ENCODE measurements around the gene SATB1. TPM values are rescaled to one million over a fixed set of nuclear protein-coding genes. Genes with fewer than 3 reads are reported as not detected.
A peak's percentile ranks its signal among the peaks of the same experiment; 100 is the strongest.

Gene SATB1
- total and polyA plus RNA-seq, 2 of the 8 experiments (the other 6 are each of a cell fraction or from before 2014, with no cell fraction given), result 18.8 to 28.0 TPM

DNA sequence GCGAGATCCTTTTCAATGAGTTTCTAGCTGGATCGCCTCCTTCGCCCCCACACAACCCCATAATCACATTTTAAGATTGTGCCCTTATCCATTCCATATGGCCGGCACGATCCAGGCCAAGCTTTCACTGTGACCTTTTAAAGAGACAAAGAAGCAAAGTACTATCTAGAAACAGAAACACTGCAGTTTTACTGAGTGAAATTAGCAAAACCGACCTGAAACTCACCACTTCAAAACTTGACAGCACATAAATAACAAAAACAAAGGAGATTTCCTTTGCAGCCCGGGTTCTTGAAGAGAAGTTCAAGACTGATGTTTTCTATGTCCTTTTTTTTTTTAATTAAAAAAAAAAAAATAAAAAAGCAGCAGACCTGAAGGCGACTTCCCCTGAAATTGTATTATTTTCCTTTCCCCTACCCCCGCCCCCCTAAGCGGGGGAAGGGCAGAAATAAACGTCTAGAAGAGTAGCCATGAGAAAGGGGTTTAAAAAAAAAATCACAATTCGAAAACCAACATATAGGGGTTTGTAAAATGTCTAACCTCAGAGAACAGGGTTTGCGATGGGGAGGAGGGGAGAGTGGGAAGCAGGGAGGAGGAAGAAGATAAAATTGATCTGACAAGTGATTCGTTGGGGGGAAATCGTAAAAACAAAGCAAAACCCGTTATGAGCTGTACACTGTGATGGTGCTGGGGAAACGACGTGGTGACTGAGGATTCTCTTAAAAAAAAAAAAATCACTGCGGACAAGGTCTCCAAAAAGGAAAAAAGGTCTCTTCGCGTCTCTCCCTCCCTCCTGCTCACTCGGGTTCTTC, 1.5 kb downstream of the SATB1 start:
- H4K8ac ChIP-seq (ENCODE audit: extremely low read depth, insufficient read depth, low read length), result no peak overlapping the region
- no peaks in the 10 kb centered on the region for H3K9me3 ChIP-seq (ENCODE audit: insufficient read depth in 2 of 2, low read depth in 1 of 2, low read length in 1 of 2)
- FAIRE-seq (peak; percentile 88), DNase-seq (ENCODE audit: low read depth in 1 of 2, low spot score in 2 of 2) (peak in 1 of 2 experiments; percentile 69)
- H3K18ac ChIP-seq (ENCODE audit: extremely low read depth, low read length), result no peak overlapping the region; the same call in 1 of the 2 replicates
- peak overlapping the region; percentile 12; the same call in 1 of the 2 replicates for H2AFZ ChIP-seq (ENCODE audit: low read length)
- peaks cover 0 to 10% (median 3%) of the 10 kb centered on the region in 4 experiments; a peak in 3 of 7 replicates for H3K4me1 ChIP-seq (replicated peaks in 1 of 4; ENCODE audit: control insufficient read depth in 3 of 4, insufficient read depth in 4 of 4, low read length in 3 of 4)
- 3% methylated on average over 22 of the region's 22 CpGs; no CpG with 5 or more reads in 1 of the 2 experiments for WGBS, 2 experiments (ENCODE audit: extremely low coverage in 1 of 2, insufficient coverage in 1 of 2, insufficient read length in 1 of 2, insufficient replicate concordance in 2 of 2, low coverage in 1 of 2, low lambda C conversion rate in 2 of 2, missing lambda C conversion rate in 1 of 2)
- H3K27ac ChIP-seq (ENCODE audit: low read depth, low read length), result no peak overlapping the region
- H2BK5ac ChIP-seq (ENCODE audit: low read depth, low read length), result no peak overlapping the region; the same call in 1 of the 2 replicates
- H3K79me2 ChIP-seq (ENCODE audit: control insufficient read depth in 1 of 2, insufficient read depth in 2 of 2, low read length in 2 of 2), result peaks cover 0 to 14% of the 10 kb centered on the region in 2 experiments; a peak in 2 of 4 replicates
- H3K23me2 ChIP-seq (ENCODE audit: low read depth, low read length), result peaks cover 12% of the 10 kb centered on the region; the same call in 1 of the 2 replicates
- no peaks in the 10 kb centered on the region for H4K20me1 ChIP-seq (replicated peaks in 1 of 2; ENCODE audit: control insufficient read depth in 1 of 2, insufficient read depth in 2 of 2, low read length in 2 of 2)
- peak overlapping the region in 2 of 4 experiments; percentile 13 to 57; a peak in 5 of 7 replicates for H3K9ac ChIP-seq (replicated peaks in 1 of 4; ENCODE audit: extremely low read depth in 1 of 4, low read depth in 3 of 4, low read length in 3 of 4)
- H2BK12ac ChIP-seq (ENCODE audit: low read depth, low read length), result no peak overlapping the region
- no peak overlapping the region for H2AK5ac ChIP-seq (ENCODE audit: low read depth, low read length)
- no peak overlapping the region for H2BK20ac ChIP-seq (ENCODE audit: low read length)
- H3K4me3 ChIP-seq (ENCODE audit: extremely low read depth in 1 of 4, insufficient read depth in 2 of 4, low read depth in 3 of 4, low read length in 4 of 4), result peak overlapping the region; percentile 85 to 99 (median 90)
- H4K91ac ChIP-seq (replicated peaks; ENCODE audit: insufficient read length, low read length), result no peak overlapping the region
- CTCF ChIA-PET (ENCODE audit: partially characterized antibody), result interaction anchor here (0.6 to 1.2 kb wide), 3 partner anchors 21 to 471 kb away, joined by 3 read pairs; no protein-coding TSS in a partner anchor
- H2BK120ac ChIP-seq (replicated peaks; ENCODE audit: low read depth, low read length), result no peak overlapping the region
- no peaks in the 10 kb centered on the region for H3K79me1 ChIP-seq (ENCODE audit: low read depth, low read length)
- H3K36me3 ChIP-seq (ENCODE audit: control insufficient read depth in 2 of 4, insufficient read depth in 4 of 4, low read length in 3 of 4), result peaks cover 0 to 13% (median 1%) of the 10 kb centered on the region in 4 experiments; a peak in 3 of 8 replicates
- H3K14ac ChIP-seq (ENCODE audit: insufficient read length), result no peak overlapping the region
- no peak overlapping the region for H3K56ac ChIP-seq (replicated peaks; ENCODE audit: insufficient read length, low read depth, low read length)
- TF ChIP-seq YY1 (IDR thresholded peaks at IDR 0.05; ENCODE audit: low read depth, low read length), result peak; percentile 55; the same call in 1 of the 2 replicates
- no peak for TF ChIP-seq CREB1 (IDR thresholded peaks at IDR 0.05)
- TF ChIP-seq SIN3A (conservative IDR thresholded peaks at IDR 0.05 in 1 of 2, IDR thresholded peaks at IDR 0.05 in 1 of 2; ENCODE audit: low read depth in 1 of 2, low read length in 2 of 2), result peak; percentile 30 to 80; a peak in 2 of 4 replicates
- TF ChIP-seq CEBPB (IDR thresholded peaks at IDR 0.05; ENCODE audit: low read depth, low read length), result no peak
- no peak for TF ChIP-seq SP4 (IDR thresholded peaks at IDR 0.05; ENCODE audit: low read length)
- TF ChIP-seq RFX5 (IDR thresholded peaks at IDR 0.05; ENCODE audit: borderline replicate concordance, low read depth, low read length), result no peak
- 0 out of 2 replicates have a peak, but pooled peaks have one; percentile 41 for TF ChIP-seq EGR1 (IDR thresholded peaks at IDR 0.05; ENCODE audit: borderline replicate concordance, low read depth, low read length)
- TF ChIP-seq SP1 (IDR thresholded peaks at IDR 0.05; ENCODE audit: low read depth, low read length), result peak; percentile 97
- H3K4ac ChIP-seq (replicated peaks; ENCODE audit: insufficient read length, low read depth, low read length), result no peak overlapping the region
- no peak overlapping the region for H4K5ac ChIP-seq (ENCODE audit: insufficient read length, low read depth, low read length)
- H3K27me3 ChIP-seq (replicated peaks in 1 of 4; ENCODE audit: control insufficient read depth in 3 of 4, extremely low read depth in 1 of 4, insufficient read depth in 3 of 4, low read length in 3 of 4), result no peaks in the 10 kb centered on the region
- H3K4me2 ChIP-seq (ENCODE audit: insufficient read depth in 1 of 2, low read depth in 2 of 2, low read length in 2 of 2), result peak overlapping the region; percentile 92 to 97
- POLR2A ChIA-PET (ENCODE audit: partially characterized antibody), result interaction anchor here (0.7 to 0.8 kb wide), 2 partner anchors 334 to 416 kb away, joined by 3 read pairs; no protein-coding TSS in a partner anchor
- no peak overlapping the region for H3K23ac ChIP-seq (ENCODE audit: insufficient read length)
- no peak overlapping the region for H2BK15ac ChIP-seq (ENCODE audit: low read length)

All from H1 (cell line).